CD4-positive, alpha-beta T cell (primary cell): ENCODE measurements around the gene PAX4. TPM values are rescaled to one million over a fixed set of nuclear protein-coding genes. Genes with fewer than 3 reads are reported as not detected.

ENCODE experiments used
- ATAC-seq: fragments of 200-7000 bp; cut with Tn5 transposase; one replicate; pipeline ENCODE4 v1.10.0; 2022; ENCODE audit warnings: mild to moderate bottlenecking; ENCODE audit not compliant: poor library complexity
- CTCF ChIA-PET: fragments of 350-600 bp; sonication (Branson Sonifier 250); formaldehyde crosslinking; loops from one replicate; lab custom pipeline; 2021; ENCODE audit warnings: antibody characterized with exemption, inconsistent platforms; lab: Charles Lee
- POLR2A ChIA-PET: fragments of 350-600 bp; sonication (Branson Sonifier 250); formaldehyde crosslinking; loops from one replicate; lab custom pipeline; 2021; ENCODE audit warnings: antibody characterized with exemption, inconsistent platforms; lab: Charles Lee
- DNase-seq, 14 experiments: peaks; one replicate each; pipeline ENCODE4 v3.0.0-alpha.2; 2013 to 2020; ENCODE audit warnings: mixed read lengths in 2 of 14
- H3K27ac ChIP-seq, 2 donors: one replicate each; pipeline versions ENCODE4 v1.5.1 to v1.7.0; 2013; ENCODE audit warnings: low read length in 2 of 2, low read depth in 1 of 2, mild to moderate bottlenecking in 1 of 2
- H3K27me3 ChIP-seq, 2 experiments: 1 replicate in 1 of 2; 2 replicates in 1 of 2; pipeline versions ENCODE4 v1.6.1 to v1.7.0; 2013; ENCODE audit warnings: low read length in 2 of 2, control low read depth in 1 of 2, mild to moderate bottlenecking in 1 of 2, moderate library complexity in 1 of 2; ENCODE audit not compliant: insufficient read depth in 2 of 2, control insufficient read depth in 1 of 2
- H3K36me3 ChIP-seq: one replicate; pipeline ENCODE4 v1.6.1; 2013; ENCODE audit warnings: low read length, control low read depth; ENCODE audit not compliant: insufficient read depth
- H3K4me1 ChIP-seq: one replicate; pipeline ENCODE4 v1.6.1; 2013; ENCODE audit warnings: low read length, control low read depth; ENCODE audit not compliant: insufficient read depth
- H3K4me3 ChIP-seq: one replicate; pipeline ENCODE4 v1.5.1; 2013; ENCODE audit warnings: mild to moderate bottlenecking, low read length, moderate library complexity
- H3K9me3 ChIP-seq, 2 experiments: 1 replicate in 1 of 2; 2 replicates in 1 of 2; pipeline versions ENCODE4 v1.6.1 to v1.7.0; 2013; ENCODE audit warnings: low read length in 2 of 2, mild to moderate bottlenecking in 2 of 2, control low read depth in 1 of 2, moderate library complexity in 1 of 2; ENCODE audit not compliant: control insufficient read depth in 1 of 2, insufficient read depth in 1 of 2
- H3K27ac Mint-ChIP-seq: one replicate; pipeline ENCODE4 v1.8.0; 2020; ENCODE audit warnings: mixed read lengths
- H3K27me3 Mint-ChIP-seq: one replicate; pipeline ENCODE4 v1.8.0; 2021; ENCODE audit warnings: mixed read lengths
- H3K36me3 Mint-ChIP-seq: one replicate; pipeline ENCODE4 v1.8.0; 2021; ENCODE audit warnings: low read depth, mixed read lengths
- H3K4me1 Mint-ChIP-seq: one replicate; pipeline ENCODE4 v1.8.0; 2021; ENCODE audit warnings: low read depth, mixed read lengths
- H3K4me3 Mint-ChIP-seq: one replicate; pipeline ENCODE4 v1.8.0; 2020; ENCODE audit warnings: mild to moderate bottlenecking, mixed read lengths
- H3K9me3 Mint-ChIP-seq: one replicate; pipeline ENCODE4 v1.8.0; 2020; ENCODE audit warnings: mixed read lengths
- intact Hi-C, 2 experiments: fragments of 100-400 bp; cut with DNase I in 1 of 2; cut with micrococcal nuclease in 1 of 2; formaldehyde crosslinking; loops; one replicate each; pipeline versions ENCODE4 v1.15.1 to v1.9.0; 2023 to 2025; cut with DNase I, micrococcal nuclease
- total RNA-seq, 174 experiments: library from RNA in 2 of 174; stranded (reverse) in 2 of 174; gene quantifications; one replicate each; pipeline ENCODE4 v1.2.3 and lab custom pipeline; 2021 to 2026
- TF ChIP-seq, protein P1 (sequence below): fragments of 200-600 bp; IDR thresholded peaks from one replicate; pipeline ENCODE4 v1.8.0; 2022; ENCODE audit warnings: antibody characterized with exemption, mild to moderate bottlenecking

Gene PAX4
- total RNA-seq, 2 experiments from 2014 or later = not detected

DNA sequence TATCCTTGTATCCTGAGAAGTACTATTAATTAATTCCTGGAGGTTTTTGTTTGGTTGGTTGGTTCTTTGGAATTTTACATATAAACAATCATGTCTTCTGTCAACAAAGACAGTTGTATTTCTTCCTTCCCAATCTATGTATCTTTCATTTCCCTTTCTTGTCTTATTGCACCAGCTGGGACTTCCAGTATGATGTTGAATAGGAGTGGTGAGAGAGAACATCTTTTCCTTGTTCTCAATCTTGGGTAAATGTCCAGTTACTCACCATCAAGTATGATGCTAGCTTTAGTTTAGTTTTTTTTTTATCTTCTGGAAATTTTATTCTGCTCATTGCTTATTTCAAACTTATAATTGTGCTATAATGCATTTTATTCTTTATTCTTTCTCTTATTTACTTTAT is 7.4 kb upstream of the PAX4 start:
- no peaks in the 10 kb centered on the region for H3K36me3 Mint-ChIP-seq
- no peaks in the 10 kb centered on the region for H3K4me1 Mint-ChIP-seq
- ChIA-PET CTCF (no interaction called here), POLR2A (no interaction called here)
- ATAC-seq (no peak), DNase-seq (no peak)
- no peak overlapping the region for H3K27ac Mint-ChIP-seq
- no peak overlapping the region for H3K4me3 Mint-ChIP-seq
- no peak overlapping the region for H3K27ac ChIP-seq
- no peaks in the 10 kb centered on the region for H3K9me3 ChIP-seq
- H3K27me3 ChIP-seq = peaks cover 4 to 9% of the 10 kb centered on the region in 2 experiments
- H3K36me3 ChIP-seq = no peaks in the 10 kb centered on the region
- H3K4me1 ChIP-seq = peaks cover 3% of the 10 kb centered on the region
- intact Hi-C loops = no loop called here
- TF ChIP-seq, protein P1, sequence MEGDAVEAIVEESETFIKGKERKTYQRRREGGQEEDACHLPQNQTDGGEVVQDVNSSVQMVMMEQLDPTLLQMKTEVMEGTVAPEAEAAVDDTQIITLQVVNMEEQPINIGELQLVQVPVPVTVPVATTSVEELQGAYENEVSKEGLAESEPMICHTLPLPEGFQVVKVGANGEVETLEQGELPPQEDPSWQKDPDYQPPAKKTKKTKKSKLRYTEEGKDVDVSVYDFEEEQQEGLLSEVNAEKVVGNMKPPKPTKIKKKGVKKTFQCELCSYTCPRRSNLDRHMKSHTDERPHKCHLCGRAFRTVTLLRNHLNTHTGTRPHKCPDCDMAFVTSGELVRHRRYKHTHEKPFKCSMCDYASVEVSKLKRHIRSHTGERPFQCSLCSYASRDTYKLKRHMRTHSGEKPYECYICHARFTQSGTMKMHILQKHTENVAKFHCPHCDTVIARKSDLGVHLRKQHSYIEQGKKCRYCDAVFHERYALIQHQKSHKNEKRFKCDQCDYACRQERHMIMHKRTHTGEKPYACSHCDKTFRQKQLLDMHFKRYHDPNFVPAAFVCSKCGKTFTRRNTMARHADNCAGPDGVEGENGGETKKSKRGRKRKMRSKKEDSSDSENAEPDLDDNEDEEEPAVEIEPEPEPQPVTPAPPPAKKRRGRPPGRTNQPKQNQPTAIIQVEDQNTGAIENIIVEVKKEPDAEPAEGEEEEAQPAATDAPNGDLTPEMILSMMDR = no peak
- H3K4me3 ChIP-seq = no peak overlapping the region
- H3K27me3 Mint-ChIP-seq = peaks cover 41% of the 10 kb centered on the region
- H3K9me3 Mint-ChIP-seq = no peaks in the 10 kb centered on the region

DNA sequence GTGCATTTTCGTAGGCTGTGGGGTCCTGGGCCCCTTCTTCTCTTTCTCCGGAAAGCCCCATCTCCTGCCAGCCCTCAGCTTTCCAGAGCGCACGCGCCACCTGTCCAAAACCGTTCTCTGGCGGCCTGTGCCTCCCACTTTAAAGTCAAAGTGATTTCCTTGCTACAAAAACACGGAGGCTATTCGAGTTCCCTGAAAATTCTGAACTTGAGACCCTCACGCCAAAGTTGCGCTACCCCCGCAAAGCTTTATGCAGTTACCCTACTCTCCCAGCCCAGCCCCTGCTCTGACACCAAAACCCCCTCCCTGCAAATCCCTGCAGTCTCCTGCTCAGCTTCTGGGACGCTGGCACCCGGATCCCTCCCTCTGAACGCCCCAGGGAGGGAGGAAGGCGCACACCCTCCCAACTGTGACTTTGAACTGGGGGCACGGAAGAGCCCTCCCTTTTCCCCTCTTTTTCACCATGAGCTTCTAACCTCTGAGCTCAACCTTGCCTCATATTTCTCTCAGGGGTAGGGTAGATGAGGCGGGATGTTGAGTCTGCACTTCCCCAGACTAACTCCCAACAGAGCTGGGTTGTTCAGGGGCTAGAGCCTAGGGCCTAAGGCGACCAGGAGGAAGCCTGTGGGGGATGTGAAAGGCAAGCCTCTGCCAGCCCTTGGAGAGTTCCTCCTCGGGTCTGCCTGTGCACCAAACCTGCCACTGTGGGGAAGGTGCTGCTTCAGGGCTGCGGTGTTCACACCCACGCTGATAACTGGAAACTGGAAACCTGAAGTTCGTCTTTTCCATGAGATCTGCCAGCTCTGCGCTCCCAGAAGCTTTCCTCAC is 2.7 kb upstream of the PAX4 start:
- H3K36me3 Mint-ChIP-seq = no peaks in the 10 kb centered on the region
- Histone ChIP-seq H3K36me3 (no peaks in the 10 kb centered on the region), H3K9me3 (no peaks in the 10 kb centered on the region), H3K4me1 (peaks cover 3% of the 10 kb centered on the region), H3K4me3 (no peak overlapping the region), H3K27ac (no peak overlapping the region), H3K27me3 (peaks cover 16 to 28% of the 10 kb centered on the region in 2 experiments)
- H3K4me3 Mint-ChIP-seq = no peak overlapping the region
- ChIA-PET CTCF (no interaction called here), POLR2A (no interaction called here)
- ATAC-seq = no peak
- no peaks in the 10 kb centered on the region for H3K9me3 Mint-ChIP-seq
- intact Hi-C loops = no loop called here
- no peak for DNase-seq
- TF ChIP-seq, protein P1 = no peak
- no peak overlapping the region for H3K27ac Mint-ChIP-seq
- H3K4me1 Mint-ChIP-seq = no peaks in the 10 kb centered on the region
- peaks cover 73% of the 10 kb centered on the region for H3K27me3 Mint-ChIP-seq

DNA sequence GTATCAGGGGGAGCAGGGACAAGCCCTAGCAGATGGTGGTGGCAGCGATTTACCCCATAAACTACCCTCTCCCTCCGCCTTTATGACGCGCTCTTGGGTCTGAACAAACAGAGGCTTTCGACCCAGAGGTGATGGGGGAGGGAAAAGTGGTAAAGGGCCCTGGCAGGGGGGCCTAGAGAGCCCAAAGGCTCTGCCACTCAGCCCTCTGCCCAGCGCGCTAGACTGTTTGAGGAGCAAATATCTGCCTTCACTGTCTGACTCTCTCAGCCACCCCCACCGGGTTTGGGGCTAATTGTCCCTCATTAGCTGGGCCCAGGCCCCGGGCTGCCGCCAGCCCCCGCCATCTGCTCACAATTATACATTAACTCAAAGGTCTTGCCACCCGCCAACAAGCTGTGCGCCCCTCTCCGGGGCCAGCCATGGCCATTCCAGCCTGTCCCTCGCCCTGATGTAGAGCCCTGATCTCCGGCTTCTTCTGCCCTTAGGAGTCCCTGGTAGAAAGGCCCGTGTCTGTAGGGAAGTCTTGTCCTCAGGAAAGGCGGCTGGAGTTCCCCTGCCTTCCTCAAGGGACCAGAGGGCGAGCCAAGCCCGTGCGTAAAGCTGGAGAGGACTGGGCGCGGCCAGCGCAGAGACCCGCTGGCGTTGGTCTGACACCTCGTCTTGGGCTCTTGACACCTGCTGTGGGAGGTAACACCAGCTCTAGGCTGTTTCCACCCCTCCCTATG is 1.9 kb upstream of the PAX4 start:
- TF ChIP-seq, protein P1 = no peak
- intact Hi-C loops = no loop called here
- no peak overlapping the region for H3K27ac Mint-ChIP-seq
- H3K27ac ChIP-seq = no peak overlapping the region
- peaks cover 20 to 32% of the 10 kb centered on the region in 2 experiments for H3K27me3 ChIP-seq
- ChIA-PET CTCF (no interaction called here), POLR2A (no interaction called here)
- no peaks in the 10 kb centered on the region for H3K4me1 Mint-ChIP-seq
- H3K4me3 ChIP-seq = no peak overlapping the region
- peaks cover 3% of the 10 kb centered on the region for H3K4me1 ChIP-seq
- H3K36me3 Mint-ChIP-seq = no peaks in the 10 kb centered on the region
- no peaks in the 10 kb centered on the region for H3K36me3 ChIP-seq
- H3K9me3 ChIP-seq = no peaks in the 10 kb centered on the region
- DNase-seq (no peak), ATAC-seq (no peak)
- no peaks in the 10 kb centered on the region for H3K9me3 Mint-ChIP-seq
- H3K27me3 Mint-ChIP-seq = peaks cover 72% of the 10 kb centered on the region
- H3K4me3 Mint-ChIP-seq = no peak overlapping the region
